Measurements from ENCODE around the gene SEMA5A.
"Not testable (repeated sequence)": the region's sequence is repeated elsewhere in the genome, so short reads cannot be mapped to it uniquely, and the experiment has no call there.

SEMA5A gene

DNA sequence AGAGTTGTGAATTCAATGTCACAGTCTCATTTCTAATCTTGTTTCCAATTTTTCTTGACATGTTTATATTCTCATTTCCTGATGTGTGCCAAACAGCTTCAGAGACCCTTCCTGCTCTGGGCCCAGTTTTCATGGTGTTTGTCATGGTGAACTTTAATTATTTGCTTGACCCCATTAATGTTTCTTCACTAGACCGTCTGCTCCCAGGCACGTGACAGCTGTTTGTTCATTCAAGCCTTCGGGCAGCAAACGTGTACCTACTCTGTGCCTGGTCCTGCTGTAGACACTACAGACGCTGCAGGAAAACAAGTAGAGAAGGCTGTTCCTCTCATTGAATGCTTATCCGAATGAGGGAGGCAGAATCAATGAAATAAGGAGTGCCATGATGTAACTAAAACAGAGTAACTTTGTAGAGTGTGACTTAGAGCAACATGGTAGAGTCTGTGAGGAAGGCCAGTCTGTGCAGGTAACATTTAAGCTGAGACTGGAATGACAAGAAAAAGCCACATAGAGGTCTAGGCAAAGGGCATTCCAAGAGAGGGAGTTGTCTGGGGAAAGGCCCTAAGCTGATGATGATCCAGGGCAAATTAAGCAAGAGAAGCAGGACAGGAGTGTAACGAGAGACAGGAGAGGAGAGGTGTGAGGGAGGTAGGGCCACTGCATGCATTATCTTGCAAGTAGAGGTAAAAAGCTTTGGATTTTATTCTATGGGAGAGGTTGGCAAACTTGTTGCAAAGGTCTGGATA, 191.4 kb downstream of the SEMA5A start:
- DNase-seq: no peak
- H3K27me3 Mint-ChIP-seq: no peaks in the 10 kb centered on the region
- H3K9me3 Mint-ChIP-seq: peaks cover 8 to 18% of the 10 kb centered on the region in 2 donors
- H3K4me3 Mint-ChIP-seq: no peak overlapping the region
- H3K36me3 Mint-ChIP-seq: no peaks in the 10 kb centered on the region
- H3K4me1 Mint-ChIP-seq: no peaks in the 10 kb centered on the region
- H3K27ac Mint-ChIP-seq: no peak overlapping the region
- no peak for ATAC-seq (replicated peaks)

GRCh38 chr5:9353048-9353447, 192.8 kb downstream of the SEMA5A start:
- not testable (repeated sequence) for H3K4me1 Mint-ChIP-seq; H3K27ac Mint-ChIP-seq; ATAC-seq (replicated peaks); H3K4me3 Mint-ChIP-seq; H3K36me3 Mint-ChIP-seq; DNase-seq; H3K27me3 Mint-ChIP-seq
- H3K9me3 Mint-ChIP-seq: peaks cover 8 to 15% of the 10 kb centered on the region in 2 donors

DNA sequence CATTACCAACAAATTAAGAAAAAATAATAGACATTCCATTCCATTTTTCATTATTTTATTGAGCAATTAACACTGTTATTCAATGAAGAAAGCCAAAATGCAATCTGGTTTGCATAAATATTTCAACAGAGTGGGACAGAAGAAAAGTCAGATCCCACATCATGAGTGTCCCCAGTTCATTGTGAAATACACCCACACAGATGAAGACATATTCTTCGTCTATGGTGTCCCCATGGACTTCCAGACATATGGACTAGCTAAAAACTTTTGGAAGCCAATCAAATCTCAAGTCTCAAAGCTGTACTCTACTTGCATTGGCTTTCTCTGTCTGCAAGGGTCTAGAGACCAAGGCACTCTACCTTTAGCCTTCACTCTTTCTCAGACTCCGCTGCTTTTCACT, 194.3 kb downstream of the SEMA5A start:
- H3K36me3 Mint-ChIP-seq: no peaks in the 10 kb centered on the region
- DNase-seq (no peak), ATAC-seq (replicated peaks) (no peak)
- no peak overlapping the region for H3K4me3 Mint-ChIP-seq
- no peaks in the 10 kb centered on the region for H3K4me1 Mint-ChIP-seq
- no peak overlapping the region for H3K27ac Mint-ChIP-seq
- H3K27me3 Mint-ChIP-seq: no peaks in the 10 kb centered on the region
- H3K9me3 Mint-ChIP-seq: peaks cover 9 to 13% of the 10 kb centered on the region in 2 donors

GRCh38 chr5:9350301-9350797, 195.5 kb downstream of the SEMA5A start:
- no peaks in the 10 kb centered on the region for H3K4me1 Mint-ChIP-seq
- no peak for ATAC-seq (replicated peaks)
- no peak for DNase-seq
- peaks cover 8 to 11% of the 10 kb centered on the region in 2 donors for H3K9me3 Mint-ChIP-seq
- H3K36me3 Mint-ChIP-seq: no peaks in the 10 kb centered on the region
- no peak overlapping the region for H3K4me3 Mint-ChIP-seq
- H3K27ac Mint-ChIP-seq: no peak overlapping the region
- H3K27me3 Mint-ChIP-seq: no peaks in the 10 kb centered on the region

- Mint-ChIP-seq H3K27ac (no peak overlapping the region), H3K27me3 (no peaks in the 10 kb centered on the region), H3K36me3 (no peaks in the 10 kb centered on the region), H3K9me3 (peaks cover 4% of the 10 kb centered on the region in 2 donors), H3K4me3 (no peak overlapping the region), H3K4me1 (no peaks in the 10 kb centered on the region)
- no peak for DNase-seq
- ATAC-seq (replicated peaks): no peak
These were observed 197.4 kb downstream of the SEMA5A start for GRCh38 chr5:9348401-9348996.

DNA sequence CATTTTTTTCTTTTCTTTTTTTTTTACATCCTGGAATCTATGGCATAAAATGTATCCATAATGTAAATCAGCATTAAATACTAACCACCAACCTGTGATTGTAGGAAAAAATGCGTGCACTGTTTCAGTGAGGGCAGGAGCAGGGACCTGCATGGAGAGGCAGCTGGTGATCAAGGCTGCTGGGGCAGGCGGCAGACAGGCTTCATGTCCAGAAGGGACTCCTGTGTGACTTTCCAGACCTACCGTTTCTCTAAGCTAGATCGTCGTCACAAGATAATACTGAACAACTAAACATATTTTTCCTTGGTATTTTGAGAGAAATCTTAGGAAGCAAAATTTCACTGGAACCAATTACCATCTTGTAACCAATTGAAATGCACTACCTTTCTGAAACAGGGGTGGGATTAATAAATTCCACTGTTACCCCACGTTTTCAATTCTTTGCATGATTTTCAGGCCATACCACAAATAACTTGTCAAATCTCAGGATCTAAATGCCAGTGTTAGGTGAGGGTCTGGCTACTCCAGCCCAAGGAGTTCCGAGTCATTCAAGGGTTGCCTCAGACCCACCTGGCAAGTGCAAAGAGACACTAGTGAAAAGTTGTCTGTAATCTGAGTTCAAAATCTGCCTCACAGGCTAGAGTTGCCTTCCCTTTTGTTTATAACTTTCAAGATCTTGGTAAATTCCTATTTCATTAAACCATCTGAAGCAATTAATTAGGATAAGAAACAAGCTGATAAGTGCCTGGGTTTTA, 198.2 kb downstream of the SEMA5A start:
- DNase-seq: no peak

GRCh38 chr5:9347032-9347431, 198.8 kb downstream of the SEMA5A start:
- Mint-ChIP-seq H3K27ac (no peak overlapping the region), H3K9me3 (peaks cover 0 to 1% of the 10 kb centered on the region in 2 donors), H3K36me3 (no peaks in the 10 kb centered on the region), H3K27me3 (no peaks in the 10 kb centered on the region), H3K4me1 (no peaks in the 10 kb centered on the region), H3K4me3 (no peak overlapping the region)
- no peak for DNase-seq
- no peak for ATAC-seq (replicated peaks)

More for the DNA sequence above, 198.2 kb downstream of the SEMA5A start:
- no peak for ATAC-seq (replicated peaks)
- no peak overlapping the region for H3K4me3 Mint-ChIP-seq
- H3K9me3 Mint-ChIP-seq: peaks cover under 1 to 1% of the 10 kb centered on the region in 2 donors
- H3K27ac Mint-ChIP-seq: no peak overlapping the region
- H3K36me3 Mint-ChIP-seq: no peaks in the 10 kb centered on the region
- no peaks in the 10 kb centered on the region for H3K27me3 Mint-ChIP-seq
- no peaks in the 10 kb centered on the region for H3K4me1 Mint-ChIP-seq

DNA sequence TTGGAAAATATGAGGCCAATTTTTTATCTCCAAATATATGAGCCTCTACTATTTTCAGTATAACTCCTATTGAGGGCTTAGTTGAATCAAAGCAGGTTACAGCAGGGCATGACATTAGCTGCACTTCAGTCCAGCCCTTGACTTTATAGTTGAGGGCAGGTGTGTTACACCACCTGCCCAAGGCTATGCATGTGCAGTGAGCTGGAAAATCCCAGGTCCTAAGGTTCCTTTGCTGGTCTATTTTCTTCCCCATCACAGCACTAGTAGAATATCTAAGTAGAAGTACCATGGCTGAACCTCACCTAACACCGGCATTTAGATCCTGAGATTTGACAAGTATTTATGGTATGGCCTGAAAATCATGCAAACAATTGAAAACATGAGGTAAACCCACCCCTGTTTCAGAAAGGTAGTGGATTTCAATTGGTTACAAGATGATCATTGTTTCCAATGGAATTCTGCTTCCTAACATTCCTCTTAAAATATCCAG, 201.1 kb downstream of the SEMA5A start:
- Mint-ChIP-seq H3K36me3 (no peaks in the 10 kb centered on the region), H3K27me3 (no peaks in the 10 kb centered on the region), H3K4me1 (no peaks in the 10 kb centered on the region), H3K9me3 (peaks cover 0 to 3% of the 10 kb centered on the region in 2 donors), H3K27ac (no peak overlapping the region), H3K4me3 (no peak overlapping the region)
- DNase-seq: no peak
- ATAC-seq (replicated peaks): no peak

DNA sequence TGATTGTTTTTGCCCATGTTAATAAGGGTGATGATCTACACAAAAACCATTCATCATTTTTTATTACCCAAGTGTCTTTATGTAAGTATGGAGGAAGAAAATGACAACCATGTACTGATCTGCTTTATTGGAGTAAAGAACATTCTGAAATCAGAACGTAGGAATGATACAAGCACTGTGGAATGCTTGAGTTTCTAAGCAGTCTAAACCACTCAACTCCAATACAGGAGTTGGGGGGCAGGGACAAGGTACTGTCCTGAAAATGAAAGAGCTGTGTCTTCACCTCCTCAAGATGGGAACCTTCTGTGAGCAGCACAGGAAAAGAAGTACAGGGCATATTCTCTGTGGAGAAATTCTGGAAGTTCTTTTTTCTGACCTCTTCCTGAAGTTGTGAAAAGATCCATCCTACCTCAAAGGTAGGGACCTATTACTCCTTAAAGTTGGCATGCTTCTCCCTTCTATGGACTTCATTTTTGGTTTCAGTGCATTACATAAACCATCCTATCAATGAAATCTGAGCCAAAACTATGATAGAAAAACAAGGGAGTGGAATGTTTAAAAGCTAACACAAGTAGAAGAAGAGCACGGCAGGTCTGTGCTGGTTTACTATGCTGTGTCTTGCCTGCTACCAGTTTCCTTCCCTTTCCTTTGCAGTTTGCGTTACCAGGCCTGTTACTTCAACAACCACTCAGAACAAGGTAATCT, 202.6 kb downstream of the SEMA5A start:
- no peaks in the 10 kb centered on the region for H3K4me1 Mint-ChIP-seq
- DNase-seq (no peak), ATAC-seq (replicated peaks) (no peak)
- no peaks in the 10 kb centered on the region for H3K36me3 Mint-ChIP-seq
- H3K4me3 Mint-ChIP-seq: no peak overlapping the region
- H3K27ac Mint-ChIP-seq: no peak overlapping the region
- no peaks in the 10 kb centered on the region for H3K27me3 Mint-ChIP-seq
- H3K9me3 Mint-ChIP-seq: peaks cover 0 to 8% of the 10 kb centered on the region in 2 donors

DNA sequence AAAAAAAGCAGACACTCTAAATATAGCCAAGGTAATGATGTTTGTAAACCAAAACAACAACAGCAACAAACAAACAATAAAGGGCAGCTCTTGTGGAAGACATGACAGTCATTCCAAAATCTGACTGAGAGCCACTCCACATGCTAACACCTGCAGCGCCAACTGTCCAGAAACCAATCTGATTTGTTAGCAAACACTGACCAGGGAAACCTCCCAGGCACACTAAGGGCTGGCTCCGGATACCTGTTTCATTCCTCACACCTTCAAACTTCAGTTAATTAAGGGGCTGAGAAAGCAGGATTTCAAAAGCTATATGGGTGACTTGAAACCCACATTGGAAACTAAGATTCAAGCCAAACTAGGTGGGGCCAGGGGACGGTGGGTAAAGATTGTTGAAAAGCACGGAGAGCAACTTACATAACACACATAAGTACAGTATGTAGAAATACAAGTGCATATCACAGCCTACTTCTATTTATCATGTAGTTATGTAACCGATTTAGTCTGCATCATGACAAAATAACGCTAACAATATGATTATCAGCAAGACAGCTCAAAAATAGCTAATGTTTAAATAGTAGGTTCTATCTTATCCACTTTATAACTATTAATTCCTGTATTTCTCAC, 203.6 kb downstream of the SEMA5A start:
- H3K27me3 Mint-ChIP-seq: no peaks in the 10 kb centered on the region
- no peaks in the 10 kb centered on the region for H3K4me1 Mint-ChIP-seq
- H3K36me3 Mint-ChIP-seq: no peaks in the 10 kb centered on the region
- ATAC-seq (replicated peaks): no peak
- H3K9me3 Mint-ChIP-seq: peaks cover 0 to 8% of the 10 kb centered on the region in 2 donors
- H3K27ac Mint-ChIP-seq: no peak overlapping the region
- no peak for DNase-seq
- no peak overlapping the region for H3K4me3 Mint-ChIP-seq

DNA sequence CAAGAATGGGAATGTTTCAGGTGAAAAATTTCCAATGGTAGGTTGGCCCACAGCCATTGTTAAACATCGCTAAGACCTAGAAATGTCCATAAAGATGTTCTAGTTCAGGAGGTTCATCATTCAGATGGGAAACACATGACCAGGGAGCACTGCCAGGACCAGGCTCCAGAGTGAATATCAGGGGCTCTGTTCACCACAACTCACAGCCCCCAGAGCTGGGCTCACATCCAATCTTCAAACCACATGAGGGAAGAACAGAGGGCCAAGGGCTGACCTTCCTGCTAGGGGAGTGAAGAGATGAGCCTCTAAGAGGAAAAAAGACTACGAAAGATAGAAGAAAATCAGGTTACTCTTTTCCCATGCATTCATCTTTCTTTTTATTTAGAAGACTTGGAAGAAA, 205.8 kb downstream of the SEMA5A start:
- Mint-ChIP-seq H3K27ac (no peak overlapping the region), H3K4me3 (no peak overlapping the region), H3K4me1 (no peaks in the 10 kb centered on the region), H3K27me3 (no peaks in the 10 kb centered on the region), H3K9me3 (peaks cover 0 to 7% of the 10 kb centered on the region in 2 donors), H3K36me3 (no peaks in the 10 kb centered on the region)
- ATAC-seq (replicated peaks) (no peak), DNase-seq (no peak)

DNA sequence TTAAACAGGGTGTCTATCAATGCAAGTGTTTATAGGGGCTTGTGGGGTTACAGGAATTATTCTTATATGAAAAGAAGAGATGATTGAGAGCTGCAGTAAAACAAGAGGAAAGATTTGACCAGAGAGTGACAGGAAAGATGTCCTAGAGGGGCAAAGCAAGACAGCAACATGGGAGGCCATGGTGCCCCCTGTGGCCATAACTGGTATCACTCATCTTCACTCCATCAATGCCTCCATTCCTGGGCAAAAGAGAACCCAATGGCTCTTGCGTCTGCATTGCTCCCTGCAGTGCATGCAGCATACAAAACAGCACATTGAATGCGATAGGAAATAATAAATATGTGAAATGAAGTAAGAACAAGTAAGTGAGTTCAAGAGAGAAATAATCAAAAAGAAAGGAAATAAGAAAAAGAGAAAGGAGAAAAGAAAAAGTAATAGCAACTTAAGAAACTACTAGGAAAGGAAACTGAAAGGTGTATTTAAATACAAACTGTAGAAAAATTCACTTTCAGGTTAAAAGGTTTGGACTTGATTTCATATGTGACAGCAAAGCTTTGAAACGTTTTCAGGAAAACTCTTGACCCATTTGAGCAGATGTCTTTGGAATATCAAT, 206.6 kb downstream of the SEMA5A start:
- no peaks in the 10 kb centered on the region for H3K4me1 Mint-ChIP-seq
- DNase-seq (no peak), ATAC-seq (replicated peaks) (no peak)
- peaks cover 0 to 7% of the 10 kb centered on the region in 2 donors for H3K9me3 Mint-ChIP-seq
- H3K27me3 Mint-ChIP-seq: no peaks in the 10 kb centered on the region
- H3K36me3 Mint-ChIP-seq: no peaks in the 10 kb centered on the region
- H3K4me3 Mint-ChIP-seq: no peak overlapping the region
- no peak overlapping the region for H3K27ac Mint-ChIP-seq

- Mint-ChIP-seq H3K27me3 (no peaks in the 10 kb centered on the region), H3K27ac (no peak overlapping the region), H3K9me3 (peaks cover 0 to 7% of the 10 kb centered on the region in 2 donors), H3K36me3 (no peaks in the 10 kb centered on the region), H3K4me3 (no peak overlapping the region), H3K4me1 (no peaks in the 10 kb centered on the region)
- no peak for DNase-seq
- no peak for ATAC-seq (replicated peaks)
These were observed 207.1 kb downstream of the SEMA5A start for GRCh38 chr5:9338796-9339195.

Measured in stimulated activated naive B cell treated with anti-CD40 and anti-IgM and Interleukin-4, amounts not matched to agents 10 μg/mL and 1 μg/mL and 100 μg/mL, for 72 hours (primary cell).